PC-9 (cell line): ENCODE results near the gene KIF21A. TPM values are rescaled to one million over a fixed set of nuclear protein-coding genes. Genes with fewer than 3 reads are reported as not detected.
A peak's percentile ranks its signal among the peaks of the same experiment; 100 is the strongest.

ENCODE experiments used
- BruUV-seq: library from RNA; stranded (reverse); fragments of 400-500 nt; replicated peaks from 2 replicates; lab custom pipeline; 2021; lab: Mats Ljungman, UMichigan
- CTCF ChIA-PET: fragments of 300-600 bp; sonication (Branson Sonifier 250); formaldehyde crosslinking; loops from one replicate; lab custom pipeline; 2022; ENCODE audit warnings: antibody characterized with exemption; lab: Charles Lee
- POLR2A ChIA-PET: fragments of 300-600 bp; sonication (Branson Sonifier 250); formaldehyde crosslinking; loops from one replicate; lab custom pipeline; 2022; ENCODE audit warnings: antibody characterized with exemption; ENCODE audit not compliant: unreplicated experiment; lab: Charles Lee
- DNase-seq, 2 experiments: peaks; one replicate each; pipeline versions ENCODE4 v3.0.0 to v3.0.0-alpha.2; 2015 to 2022; ENCODE audit warnings: mixed read lengths in 1 of 2
- H2AFZ ChIP-seq: fragments of 200-600 bp; sonication (generic); 2 replicates; pipeline ENCODE4 v1.8.1; 2017; ENCODE audit warnings: antibody characterized with exemption
- H3F3A ChIP-seq: fragments of 200-600 bp; sonication (generic); 2 replicates; pipeline ENCODE4 v1.8.1; 2017; ENCODE audit warnings: antibody characterized with exemption, mild to moderate bottlenecking, low read depth; ENCODE audit not compliant: insufficient read depth
- H3K27ac ChIP-seq: fragments of 200-600 bp; sonication (generic); 2 replicates; pipeline ENCODE4 v1.6.1; 2016; ENCODE audit warnings: mixed run types
- H3K27me3 ChIP-seq: fragments of 200-600 bp; sonication (generic); 2 replicates; pipeline ENCODE4 v1.6.1; 2016; ENCODE audit warnings: low read depth, mixed run types; ENCODE audit not compliant: insufficient read depth
- H3K36me3 ChIP-seq: fragments of 200-600 bp; sonication (generic); 2 replicates; pipeline ENCODE4 v1.6.1; 2016; ENCODE audit warnings: low read depth, mixed run types
- H3K4me1 ChIP-seq: fragments of 200-600 bp; sonication (generic); replicated peaks from 2 replicates; pipeline ENCODE4 v1.6.1; 2016; ENCODE audit warnings: mixed run types; ENCODE audit not compliant: insufficient read depth
- H3K4me2 ChIP-seq: fragments of 200-600 bp; sonication (generic); 2 replicates; pipeline ENCODE4 v1.6.1; 2017; ENCODE audit warnings: mixed run types
- H3K4me3 ChIP-seq: fragments of 200-600 bp; sonication (generic); 2 replicates; pipeline ENCODE4 v1.6.1; 2016; ENCODE audit warnings: mixed run types
- H3K79me2 ChIP-seq: fragments of 200-600 bp; sonication (generic); 2 replicates; pipeline ENCODE4 v1.6.1; 2017; ENCODE audit warnings: low read depth, mixed run types
- H3K9me2 ChIP-seq: fragments of 200-600 bp; sonication (generic); 2 replicates; pipeline ENCODE4 v1.8.1; 2017; ENCODE audit warnings: mild to moderate bottlenecking; ENCODE audit not compliant: insufficient read depth
- H3K9me3 ChIP-seq: fragments of 200-600 bp; sonication (generic); 2 replicates; pipeline ENCODE4 v1.8.1; 2016; ENCODE audit warnings: low read depth; ENCODE audit not compliant: insufficient read depth
- H4K20me1 ChIP-seq: fragments of 200-600 bp; sonication (generic); 2 replicates; pipeline ENCODE4 v1.8.1; 2017; ENCODE audit not compliant: insufficient read depth
- EZH2 ChIP-seq: fragments of 200-600 bp; sonication (generic); IDR thresholded peaks from 2 replicates; pipeline ENCODE4 v1.8.0; 2017; ENCODE audit warnings: antibody characterized with exemption, low read depth
- intact Hi-C: fragments of 100-400 bp; cut with micrococcal nuclease; formaldehyde crosslinking; loops from one replicate; pipeline ENCODE4 v1.10.0; 2022; ENCODE audit not compliant: unreplicated experiment
- total RNA-seq: library from RNA; stranded (reverse); gene quantifications from 2 replicates; pipeline ENCODE4 v1.2.3, GENCODE V29; 2021
- TF ChIP-seq, protein P1 (sequence below): fragments of 200-600 bp; sonication (generic); conservative IDR thresholded peaks from 2 replicates; pipeline ENCODE4 v1.6.1; 2017; ENCODE audit warnings: mixed run types, antibody characterized with exemption, mild to moderate bottlenecking, moderate library complexity

Gene KIF21A
- total RNA-seq, 1 experiment from 2014 or later: 13.6 TPM

DNA sequence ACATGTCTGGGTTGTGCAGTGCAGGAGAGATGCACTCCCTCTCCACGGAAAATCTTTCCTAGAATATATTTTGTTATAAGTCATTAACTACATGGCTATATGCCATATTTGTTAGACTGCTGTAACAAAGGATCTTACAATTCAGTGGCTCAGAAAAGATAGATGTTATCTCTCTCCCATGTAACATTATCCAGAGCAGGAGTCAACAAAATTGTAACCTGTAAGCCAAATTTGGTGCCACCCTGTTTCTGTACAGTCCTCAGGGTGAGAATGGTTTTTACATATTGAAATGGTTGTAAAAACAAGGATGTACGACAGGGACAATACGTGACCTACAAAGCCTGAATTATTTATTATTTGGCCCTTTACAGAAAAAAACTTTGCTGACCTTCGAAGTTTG lies 155.5 kb downstream of the KIF21A start:
- ChIA-PET CTCF (no interaction called here), POLR2A (no interaction called here)
- H3K79me2 ChIP-seq: no peaks in the 10 kb centered on the region
- H3K9me2 ChIP-seq: no peaks in the 10 kb centered on the region
- H3K4me3 ChIP-seq: no peak overlapping the region
- TF ChIP-seq, protein P1, sequence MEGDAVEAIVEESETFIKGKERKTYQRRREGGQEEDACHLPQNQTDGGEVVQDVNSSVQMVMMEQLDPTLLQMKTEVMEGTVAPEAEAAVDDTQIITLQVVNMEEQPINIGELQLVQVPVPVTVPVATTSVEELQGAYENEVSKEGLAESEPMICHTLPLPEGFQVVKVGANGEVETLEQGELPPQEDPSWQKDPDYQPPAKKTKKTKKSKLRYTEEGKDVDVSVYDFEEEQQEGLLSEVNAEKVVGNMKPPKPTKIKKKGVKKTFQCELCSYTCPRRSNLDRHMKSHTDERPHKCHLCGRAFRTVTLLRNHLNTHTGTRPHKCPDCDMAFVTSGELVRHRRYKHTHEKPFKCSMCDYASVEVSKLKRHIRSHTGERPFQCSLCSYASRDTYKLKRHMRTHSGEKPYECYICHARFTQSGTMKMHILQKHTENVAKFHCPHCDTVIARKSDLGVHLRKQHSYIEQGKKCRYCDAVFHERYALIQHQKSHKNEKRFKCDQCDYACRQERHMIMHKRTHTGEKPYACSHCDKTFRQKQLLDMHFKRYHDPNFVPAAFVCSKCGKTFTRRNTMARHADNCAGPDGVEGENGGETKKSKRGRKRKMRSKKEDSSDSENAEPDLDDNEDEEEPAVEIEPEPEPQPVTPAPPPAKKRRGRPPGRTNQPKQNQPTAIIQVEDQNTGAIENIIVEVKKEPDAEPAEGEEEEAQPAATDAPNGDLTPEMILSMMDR: no peak
- TF ChIP-seq EZH2: no peak
- H3F3A ChIP-seq: no peaks in the 10 kb centered on the region
- H4K20me1 ChIP-seq: no peaks in the 10 kb centered on the region
- H3K4me1 ChIP-seq: no peaks in the 10 kb centered on the region
- BruUV-seq: no TSS peak
- H3K4me2 ChIP-seq: no peak overlapping the region
- H2AFZ ChIP-seq: no peak overlapping the region
- intact Hi-C loops: no loop called here
- H3K27me3 ChIP-seq: no peaks in the 10 kb centered on the region
- no peak for DNase-seq
- H3K27ac ChIP-seq: no peak overlapping the region
- no peaks in the 10 kb centered on the region for H3K9me3 ChIP-seq
- H3K36me3 ChIP-seq: no peaks in the 10 kb centered on the region

GRCh38 chr12:39278426-39278825 lies 164.5 kb downstream of the KIF21A start:
- ChIA-PET POLR2A (no interaction called here), CTCF (no interaction called here)
- H3K36me3 ChIP-seq: no peaks in the 10 kb centered on the region
- H4K20me1 ChIP-seq: no peaks in the 10 kb centered on the region
- H3K27me3 ChIP-seq: no peaks in the 10 kb centered on the region
- 0 out of 2 replicates have a peak overlapping the region, but pooled peaks have one; percentile 59 for H2AFZ ChIP-seq
- intact Hi-C loops: loop anchor here (10.0 kb wide), 1 partner anchor 1144 kb away; no protein-coding TSS in a partner anchor
- DNase-seq: no peak
- no peaks in the 10 kb centered on the region for H3K9me3 ChIP-seq
- H3K27ac ChIP-seq: no peak overlapping the region
- no peak for TF ChIP-seq EZH2
- TF ChIP-seq, protein P1: no peak
- no peaks in the 10 kb centered on the region for H3F3A ChIP-seq
- no peaks in the 10 kb centered on the region for H3K79me2 ChIP-seq
- no peaks in the 10 kb centered on the region for H3K9me2 ChIP-seq
- no peak overlapping the region for H3K4me3 ChIP-seq
- H3K4me1 ChIP-seq: no peaks in the 10 kb centered on the region
- H3K4me2 ChIP-seq: no peak overlapping the region
- no TSS peak for BruUV-seq

DNA sequence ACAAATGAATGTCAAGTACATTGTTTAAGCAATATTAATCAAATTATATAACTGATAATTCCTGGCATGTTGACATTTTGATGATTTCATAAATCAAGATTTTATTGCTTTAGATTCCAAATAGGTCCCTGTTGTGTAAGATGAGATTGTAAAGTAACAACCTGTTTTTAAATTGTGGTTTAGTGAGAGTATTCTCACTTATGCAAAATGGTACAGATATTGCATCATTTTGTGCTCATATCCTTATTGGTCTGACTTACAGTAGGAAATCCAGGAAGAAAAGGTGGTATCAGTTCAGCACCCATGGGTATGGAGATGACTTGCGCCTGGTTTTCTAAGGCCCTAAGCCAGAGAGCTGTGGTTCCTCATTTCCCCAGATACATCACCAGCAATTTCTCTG lies 165.5 kb downstream of the KIF21A start:
- H3K9me2 ChIP-seq: no peaks in the 10 kb centered on the region
- POLR2A ChIA-PET: interaction anchor here (0.6 kb wide), 1 partner anchor 549 kb away, joined by 6 read pairs; no protein-coding TSS in a partner anchor
- CTCF ChIA-PET: no interaction called here
- H3K79me2 ChIP-seq: no peaks in the 10 kb centered on the region
- no peaks in the 10 kb centered on the region for H3K4me1 ChIP-seq
- H4K20me1 ChIP-seq: no peaks in the 10 kb centered on the region
- BruUV-seq: no TSS peak
- TF ChIP-seq EZH2: no peak
- TF ChIP-seq, protein P1: no peak
- no peaks in the 10 kb centered on the region for H3K36me3 ChIP-seq
- H3K4me2 ChIP-seq: no peak overlapping the region
- H2AFZ ChIP-seq: no peak overlapping the region
- no peak for DNase-seq
- no peak overlapping the region for H3K4me3 ChIP-seq
- H3F3A ChIP-seq: no peaks in the 10 kb centered on the region
- no peaks in the 10 kb centered on the region for H3K9me3 ChIP-seq
- H3K27me3 ChIP-seq: no peaks in the 10 kb centered on the region
- intact Hi-C loops: loop anchor here (10.0 kb wide), 1 partner anchor 1143 kb away; no protein-coding TSS in a partner anchor
- H3K27ac ChIP-seq: no peak overlapping the region
